HG03196 (cell line): Measurements from ENCODE around the gene FBXO17.

Experiments
- ATAC-seq: cut with Tn5 transposase; IDR thresholded peaks from one replicate; pipeline ENCODE4 v1.9.1; 2021; ENCODE audit not compliant: unreplicated experiment

Gene FBXO17

GRCh38 chr19:38918526-38918925 lies 57.0 kb downstream of the FBXO17 start:
- ATAC-seq = no peak

GRCh38 chr19:38917921-38918491 lies 57.5 kb downstream of the FBXO17 start:
- ATAC-seq = no peak

DNA sequence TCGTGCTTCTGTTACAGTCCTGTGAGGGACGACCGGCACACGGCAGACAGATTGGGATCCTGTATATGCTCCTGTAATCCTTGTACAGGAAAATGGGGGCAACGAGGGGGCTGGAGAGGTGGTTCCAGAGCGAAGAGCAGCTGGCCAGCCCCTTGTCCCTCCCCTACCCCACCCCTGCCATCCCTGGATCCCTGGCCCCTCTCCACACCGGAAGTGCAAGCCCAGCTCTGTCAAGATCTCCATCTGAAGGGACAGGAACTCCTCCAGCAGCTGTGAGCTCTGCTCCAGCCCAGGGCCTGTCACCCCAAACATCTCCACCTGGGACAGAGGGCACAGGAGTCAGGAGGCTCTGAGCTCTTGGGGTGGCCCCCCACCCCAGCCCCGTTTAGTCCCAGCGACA lies 58.0 kb downstream of the FBXO17 start:
- ATAC-seq = no peak

GRCh38 chr19:38915329-38916321 lies 59.9 kb downstream of the FBXO17 start:
- ATAC-seq = no peak

- no peak for ATAC-seq
Observed at GRCh38 chr19:38913958-38914357, 61.6 kb downstream of the FBXO17 start.

- ATAC-seq = no peak
Observed at GRCh38 chr19:38912600-38913514, 62.7 kb downstream of the FBXO17 start.

DNA sequence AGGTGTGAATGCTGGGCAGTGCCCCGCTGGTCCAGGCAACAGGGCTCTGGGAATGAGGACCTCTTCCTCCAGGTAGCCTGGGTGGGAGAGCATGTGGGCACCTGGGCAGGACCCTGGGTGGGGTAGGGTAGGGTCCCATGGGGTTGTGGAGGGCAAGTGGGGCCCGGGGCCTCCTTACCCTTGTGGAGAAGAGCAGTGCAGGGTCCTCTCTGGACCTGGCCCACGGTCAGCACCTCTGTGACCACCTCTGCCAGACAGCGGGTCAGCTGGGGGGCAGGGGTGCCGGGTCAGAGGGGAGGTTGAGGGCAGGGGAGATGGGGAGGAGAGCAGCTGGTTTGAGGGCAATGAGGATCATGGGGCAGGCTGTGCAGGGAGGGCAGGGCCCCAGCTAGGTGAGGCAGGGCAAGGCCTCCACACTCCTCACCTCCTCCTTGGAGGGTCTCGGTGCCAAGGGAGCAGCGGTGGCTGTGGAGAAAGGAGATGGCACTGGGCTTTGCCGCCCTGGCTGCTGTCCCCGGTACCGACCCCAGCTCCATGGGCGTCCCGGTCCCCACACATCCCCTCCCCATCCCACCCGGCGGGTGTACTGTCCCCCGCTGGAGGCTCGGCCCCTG lies 64.0 kb downstream of the FBXO17 start:
- ATAC-seq = no peak

DNA sequence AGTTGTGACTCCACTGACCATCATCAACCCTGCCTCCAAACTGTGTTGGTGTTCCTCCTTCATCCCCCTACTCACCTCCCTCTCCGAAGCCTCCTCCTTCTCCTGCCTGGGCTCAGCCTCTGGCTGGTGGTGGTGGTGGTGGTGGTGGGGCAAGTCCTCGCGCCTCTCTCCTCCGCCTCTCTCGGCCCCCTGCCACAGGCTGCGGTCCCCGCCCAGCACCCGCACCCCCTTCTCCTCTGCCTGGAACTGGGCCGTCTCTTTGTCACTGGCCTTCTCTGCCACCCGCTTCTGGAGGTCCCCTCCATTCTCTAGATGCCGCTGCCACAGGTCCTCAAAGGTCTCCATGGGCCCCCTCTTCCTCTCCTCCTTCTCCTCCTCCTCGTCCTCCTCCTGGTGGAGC lies 65.1 kb downstream of the FBXO17 start:
- ATAC-seq = no peak

DNA sequence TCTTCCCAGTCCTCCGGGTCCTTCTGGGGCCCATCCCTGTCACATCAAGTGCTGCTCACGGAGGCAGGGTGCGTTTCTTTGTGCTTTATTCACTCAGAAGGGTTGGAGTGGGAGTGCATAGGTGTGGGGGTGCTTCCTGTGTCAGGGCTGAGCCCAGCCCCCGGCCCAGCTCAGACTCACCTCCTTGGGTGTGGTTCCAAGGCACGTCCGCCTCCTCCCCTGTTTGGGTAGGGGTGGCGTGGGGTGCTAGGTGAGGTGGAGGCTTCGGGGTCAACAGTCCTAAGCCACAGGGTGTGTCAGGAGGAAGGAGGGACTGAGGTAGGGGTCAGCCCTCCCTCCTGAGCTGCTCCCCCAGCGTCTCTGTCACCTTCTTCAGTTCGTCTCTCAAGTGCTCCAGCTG lies 66.6 kb downstream of the FBXO17 start:
- no peak for ATAC-seq

DNA sequence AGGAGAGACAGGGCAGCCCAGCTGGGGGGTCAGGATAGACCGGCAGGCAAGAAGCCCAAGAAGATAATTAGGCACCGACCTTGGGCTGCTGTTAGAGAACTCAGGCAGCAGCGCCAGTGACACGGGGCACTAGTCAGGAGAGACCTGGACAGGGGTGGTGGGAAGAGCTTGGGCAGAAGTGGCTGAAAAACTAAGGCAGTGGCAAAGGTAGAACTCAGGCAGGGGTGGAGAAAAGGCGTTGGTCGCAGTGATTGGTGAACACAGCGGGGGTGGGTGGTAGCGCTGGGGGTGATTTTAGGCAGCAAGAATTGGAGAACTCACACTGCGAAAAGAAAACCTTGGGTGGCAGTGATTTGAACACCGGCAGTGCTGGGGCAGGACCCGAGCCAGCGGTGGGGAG lies 67.9 kb downstream of the FBXO17 start:
- no peak for ATAC-seq

DNA sequence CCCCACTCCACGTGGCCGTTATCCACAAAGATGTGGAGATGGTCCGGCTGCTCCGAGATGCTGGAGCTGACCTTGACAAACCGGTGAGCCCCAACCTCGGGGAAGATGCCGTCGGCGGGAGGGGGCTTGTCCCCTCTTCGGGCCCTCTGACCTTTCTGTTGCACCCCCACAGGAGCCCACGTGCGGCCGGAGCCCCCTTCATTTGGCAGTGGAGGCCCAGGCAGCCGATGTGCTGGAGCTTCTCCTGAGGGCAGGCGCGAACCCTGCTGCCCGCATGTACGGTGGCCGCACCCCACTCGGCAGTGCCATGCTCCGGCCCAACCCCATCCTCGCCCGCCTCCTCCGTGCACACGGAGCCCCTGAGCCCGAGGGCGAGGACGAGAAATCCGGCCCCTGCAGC lies 68.3 kb downstream of the FBXO17 start:
- ATAC-seq = no peak

GRCh38 chr19:38905620-38906019 lies 69.9 kb downstream of the FBXO17 start:
- no peak for ATAC-seq

- ATAC-seq = no peak
Observed at GRCh38 chr19:38904581-38905539, 70.7 kb downstream of the FBXO17 start.

DNA sequence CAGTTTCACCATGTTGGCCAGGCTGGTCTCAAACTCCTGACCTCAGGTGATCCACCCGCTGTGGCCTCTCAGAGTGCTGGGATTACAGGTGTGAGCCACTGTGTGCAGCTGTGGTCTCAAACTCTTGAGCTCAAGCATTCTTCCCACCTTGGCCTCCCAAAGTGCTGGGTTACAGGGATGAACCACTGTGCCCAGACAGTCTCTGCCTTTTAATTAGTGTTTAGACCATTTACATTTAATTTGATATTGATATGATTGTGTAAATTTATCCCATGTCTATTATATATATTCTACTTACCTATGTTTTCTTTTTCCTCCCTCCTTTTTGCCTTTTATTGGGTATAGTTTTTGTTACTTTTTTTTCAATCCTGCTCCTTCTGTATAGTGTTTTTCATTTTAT lies 73.9 kb downstream of the FBXO17 start:
- no peak for ATAC-seq

GRCh38 chr19:38900743-38901190 lies 74.8 kb downstream of the FBXO17 start:
- ATAC-seq = no peak

- ATAC-seq = no peak
Observed at GRCh38 chr19:38900202-38900629, 75.3 kb downstream of the FBXO17 start.

DNA sequence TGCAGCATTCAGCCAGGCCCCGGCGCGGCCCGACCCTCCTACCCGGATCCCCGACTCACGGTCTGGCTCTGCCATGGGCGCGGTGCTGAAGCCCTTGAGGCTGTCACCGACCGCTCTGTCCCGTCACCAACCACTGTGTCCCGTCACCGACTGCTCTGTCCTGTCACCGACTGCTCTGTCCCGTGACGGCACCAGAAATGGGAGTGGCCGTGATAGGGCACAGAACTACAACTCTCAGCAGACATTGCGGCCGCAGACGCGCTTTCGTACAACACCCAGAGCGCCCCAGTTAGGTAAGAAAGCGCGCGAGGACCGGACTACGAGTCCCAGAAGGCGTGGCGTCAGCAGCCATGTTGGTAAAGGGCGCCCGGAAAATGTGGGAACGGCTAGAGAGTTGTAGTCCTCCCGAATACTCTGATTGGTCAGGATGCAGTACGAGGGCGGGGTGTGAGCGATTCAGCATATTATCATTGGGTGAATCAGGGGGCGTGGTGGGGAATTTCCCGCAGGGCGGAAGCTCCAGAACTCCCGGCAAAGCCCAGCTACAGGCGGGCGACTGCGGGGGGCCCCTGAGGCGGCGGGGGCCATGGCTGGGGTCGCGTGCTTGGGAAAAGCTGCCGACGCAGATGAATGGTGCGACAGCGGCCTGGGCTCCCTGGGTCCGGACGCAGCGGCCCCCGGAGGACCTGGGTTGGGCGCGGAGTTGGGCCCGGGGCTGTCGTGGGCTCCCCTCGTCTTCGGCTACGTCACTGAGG lies 75.9 kb downstream of the FBXO17 start, which contains the start of the genes NFKBIB and SIRT2:
TSS of gene NFKBIB (plus strand) at position 523 of the 755 bp plus-strand sequence. CDS start at position 587, 64 bp downstream.
TSS of gene SIRT2 (minus strand) at position 172 of the 755 bp plus-strand sequence. CDS start at position 75, 97 bp downstream.
- ATAC-seq = peak; percentile 86

- no peak for ATAC-seq
Observed at GRCh38 chr19:38898788-38899446, 76.6 kb downstream of the FBXO17 start.
